Suppressor macrophage treated with lipopolysaccharide for 1 hour (primary cell): ENCODE data around the gene C21orf91.
A peak's percentile ranks its signal among the peaks of the same experiment; 100 is the strongest.
"Not testable (repeated sequence)": the region's sequence is repeated elsewhere in the genome, so short reads cannot be mapped to it uniquely, and the experiment has no call there.

Experiments
- DNase-seq, 3 donors: peaks; one replicate each; pipeline ENCODE4 v3.0.0-alpha.2; 2020 to 2022

Gene C21orf91

GRCh38 chr21:17775431-17776126 lies 43.6 kb downstream of the C21orf91 start:
- DNase-seq = peak; percentile 61 to 69 (median 65)

- DNase-seq = not testable (repeated sequence)
Measured at GRCh38 chr21:17775021-17775420, 44.1 kb downstream of the C21orf91 start.

- no peak for DNase-seq
Measured at GRCh38 chr21:17769447-17769845, 49.7 kb downstream of the C21orf91 start.

- DNase-seq = no peak
Measured at GRCh38 chr21:17768840-17769446, 50.2 kb downstream of the C21orf91 start.

GRCh38 chr21:17765207-17765606 lies 53.9 kb downstream of the C21orf91 start:
- DNase-seq = no peak

- DNase-seq = no peak
Measured at GRCh38 chr21:17763288-17764037, 55.7 kb downstream of the C21orf91 start.

- no peak for DNase-seq
Measured at GRCh38 chr21:17759511-17760178, 59.5 kb downstream of the C21orf91 start.

- no peak for DNase-seq
Measured at GRCh38 chr21:17758683-17759082, 60.5 kb downstream of the C21orf91 start.

- DNase-seq = no peak
Measured at GRCh38 chr21:17757671-17758070, 61.5 kb downstream of the C21orf91 start.

- DNase-seq = peak in 1 of 3 donors; percentile 3
Measured at GRCh38 chr21:17753736-17754135, 65.4 kb downstream of the C21orf91 start.

GRCh38 chr21:17752171-17752570 lies 67.0 kb downstream of the C21orf91 start:
- no peak for DNase-seq

- no peak for DNase-seq
Measured at GRCh38 chr21:17746920-17747319, 72.2 kb downstream of the C21orf91 start.

GRCh38 chr21:17745086-17745485 lies 74.1 kb downstream of the C21orf91 start:
- DNase-seq = no peak

- no peak for DNase-seq
Measured at GRCh38 chr21:17742940-17743592, 76.1 kb downstream of the C21orf91 start.

GRCh38 chr21:17742181-17742580 lies 77.0 kb downstream of the C21orf91 start:
- no peak for DNase-seq
